GM18519 (cell line): Measurements from ENCODE around the gene STON1.
"Not testable (repeated sequence)": the region's sequence is repeated elsewhere in the genome, so short reads cannot be mapped to it uniquely, and the experiment has no call there.

Source experiments
- ATAC-seq: cut with Tn5 transposase; IDR thresholded peaks from one replicate; pipeline ENCODE4 v1.9.1; 2021; ENCODE audit warnings: mild to moderate bottlenecking, moderate library complexity; ENCODE audit not compliant: unreplicated experiment, low FRiP score

STON1 gene, protein sequence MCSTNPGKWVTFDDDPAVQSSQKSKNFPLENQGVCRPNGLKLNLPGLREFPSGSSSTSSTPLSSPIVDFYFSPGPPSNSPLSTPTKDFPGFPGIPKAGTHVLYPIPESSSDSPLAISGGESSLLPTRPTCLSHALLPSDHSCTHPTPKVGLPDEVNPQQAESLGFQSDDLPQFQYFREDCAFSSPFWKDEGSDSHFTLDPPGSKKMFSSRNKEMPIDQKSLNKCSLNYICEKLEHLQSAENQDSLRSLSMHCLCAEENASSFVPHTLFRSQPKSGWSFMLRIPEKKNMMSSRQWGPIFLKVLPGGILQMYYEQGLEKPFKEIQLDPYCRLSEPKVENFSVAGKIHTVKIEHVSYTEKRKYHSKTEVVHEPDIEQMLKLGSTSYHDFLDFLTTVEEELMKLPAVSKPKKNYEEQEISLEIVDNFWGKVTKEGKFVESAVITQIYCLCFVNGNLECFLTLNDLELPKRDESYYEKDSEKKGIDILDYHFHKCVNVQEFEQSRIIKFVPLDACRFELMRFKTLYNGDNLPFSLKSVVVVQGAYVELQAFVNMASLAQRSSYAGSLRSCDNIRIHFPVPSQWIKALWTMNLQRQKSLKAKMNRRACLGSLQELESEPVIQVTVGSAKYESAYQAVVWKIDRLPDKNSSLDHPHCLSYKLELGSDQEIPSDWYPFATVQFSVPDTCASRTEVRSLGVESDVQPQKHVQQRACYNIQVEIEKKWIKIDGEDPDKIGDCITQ

DNA sequence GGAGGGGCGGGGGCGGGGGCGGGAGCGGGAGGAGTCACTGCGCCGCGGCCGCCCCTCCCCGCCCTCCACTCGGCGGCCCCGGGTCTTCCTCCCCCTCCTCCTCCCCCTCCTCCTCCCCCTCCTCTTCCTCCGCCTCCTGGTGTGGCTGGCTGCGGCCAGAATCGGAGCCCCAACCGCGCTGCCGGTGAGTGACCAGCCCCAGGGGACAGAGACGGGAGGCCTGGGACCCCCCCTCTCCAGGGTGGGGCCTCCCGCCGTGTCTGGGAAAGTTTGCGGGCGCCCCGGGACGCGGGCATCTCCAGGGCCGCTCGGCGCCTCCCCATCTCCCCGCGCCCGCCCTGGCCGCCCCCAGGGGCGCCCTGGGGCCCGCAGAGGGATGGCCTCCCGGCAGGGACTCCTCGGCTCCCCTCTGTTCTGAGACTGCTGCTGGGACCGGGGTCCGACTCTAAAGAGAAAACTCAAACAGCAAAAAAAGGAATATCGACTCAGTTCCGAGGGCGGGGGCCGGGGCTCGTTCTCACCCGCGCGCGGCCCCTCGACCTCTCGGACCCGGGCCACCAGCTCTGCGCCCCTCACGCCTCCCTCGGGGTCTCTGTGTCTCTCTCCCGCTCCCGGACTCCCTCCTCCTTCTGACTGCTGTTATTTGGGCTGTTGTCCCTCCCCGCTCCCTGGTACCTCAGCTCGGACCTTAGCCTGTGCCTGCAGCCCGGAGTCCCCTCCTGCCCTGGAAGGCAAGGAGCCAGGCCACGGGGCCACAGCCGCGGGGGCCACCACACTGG, at the start of gene STON1:
STON1 (plus strand) TSS at position 122 of the 779 bp plus-strand sequence. CDS start 50,480 bp downstream, outside the sequence.
- ATAC-seq: no peak

DNA sequence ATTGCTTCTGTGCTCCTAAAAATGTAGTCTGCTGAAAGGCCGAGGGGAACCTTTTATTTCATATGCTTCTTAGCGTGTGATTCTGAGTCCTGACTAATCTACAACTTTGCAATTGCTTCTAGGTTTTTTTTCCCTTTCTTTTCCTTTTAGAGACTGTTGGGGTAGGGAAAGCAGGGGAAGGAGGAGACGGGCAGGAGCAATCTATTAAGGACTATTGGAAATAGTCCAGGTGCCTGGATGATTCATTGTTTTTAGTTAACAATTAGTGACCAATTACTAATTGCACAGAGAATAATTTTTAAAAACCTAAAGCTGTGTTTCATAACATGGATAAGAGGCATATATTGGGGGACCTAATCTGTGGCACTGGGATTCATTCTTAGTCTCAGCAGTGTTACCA, 49.4 kb upstream of the STON1 start:
- no peak for ATAC-seq

DNA sequence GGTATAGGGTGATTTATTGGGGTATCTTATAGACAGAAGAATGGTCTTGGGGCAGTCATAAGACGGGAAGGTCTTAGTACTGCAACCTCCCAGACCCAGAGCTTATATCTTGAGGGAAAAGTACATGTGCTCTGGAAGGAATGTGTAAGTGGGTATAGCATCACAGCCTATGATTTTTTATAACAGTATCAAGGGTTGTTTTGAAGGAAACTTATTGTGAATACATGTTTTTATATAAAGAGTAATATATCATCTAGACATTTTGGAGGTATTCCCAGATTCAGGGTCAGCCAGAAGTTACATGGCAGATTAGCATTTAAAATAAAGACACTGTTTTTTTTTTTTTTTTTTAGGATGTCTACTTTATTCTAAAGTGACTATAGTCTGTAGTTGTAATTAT, 47.6 kb upstream of the STON1 start:
- ATAC-seq: no peak

DNA sequence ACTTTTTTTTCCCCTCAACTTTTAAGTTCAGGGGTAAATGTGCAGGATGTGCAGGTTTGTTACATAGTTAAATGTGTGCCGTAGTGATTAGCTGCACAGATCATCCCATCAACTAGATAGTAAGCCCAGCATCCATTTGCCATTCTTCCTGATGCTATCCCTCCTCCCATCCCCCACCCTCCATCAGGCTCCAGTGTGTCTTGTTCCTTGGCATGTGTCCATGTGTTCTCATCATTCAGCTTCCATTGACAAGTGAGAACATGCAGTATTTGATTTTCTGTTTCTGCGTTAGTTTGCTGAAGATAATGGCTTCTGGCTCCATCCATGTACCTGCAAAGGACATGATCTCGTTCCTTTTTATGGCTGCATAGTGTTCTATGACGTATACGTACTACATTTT, 47.2 kb upstream of the STON1 start:
- ATAC-seq: no peak

DNA sequence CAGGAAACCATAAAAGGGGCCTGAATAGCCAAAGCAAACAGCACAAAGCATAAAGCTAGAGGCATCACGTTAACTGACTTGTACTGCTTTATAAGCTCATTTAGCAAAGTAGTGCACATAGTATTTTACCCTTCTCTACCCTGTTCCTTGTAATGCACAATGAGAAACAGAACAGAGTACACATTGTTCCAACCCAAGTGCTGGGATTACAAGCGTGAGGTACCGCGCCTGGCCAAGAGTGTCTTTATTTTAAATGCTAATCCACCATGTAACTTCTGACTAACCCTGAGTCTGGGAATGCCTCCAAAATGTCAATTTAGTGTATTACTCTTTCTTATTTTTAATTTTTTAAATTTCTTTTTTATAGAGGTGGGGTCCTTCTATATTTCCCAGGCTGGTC, 46.4 kb upstream of the STON1 start:
- no peak for ATAC-seq

DNA sequence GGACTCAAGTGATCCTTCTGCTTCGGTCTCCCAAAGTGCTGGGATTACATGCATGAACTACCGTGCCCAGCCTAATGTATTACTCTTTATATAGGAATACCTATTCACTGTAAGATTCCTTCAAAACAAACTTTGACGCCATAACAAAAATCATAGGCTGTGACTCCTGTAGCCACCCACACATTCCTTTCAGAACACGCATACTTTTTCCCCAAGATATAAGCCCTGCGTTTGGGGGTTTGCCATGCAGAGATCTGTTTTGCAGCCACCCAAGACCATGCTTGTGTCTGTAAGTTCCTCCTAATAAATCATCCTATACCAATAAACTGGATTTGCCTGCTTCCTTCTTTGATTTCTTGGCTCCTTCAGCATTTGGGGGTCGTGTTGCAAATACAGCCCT, 46.0 kb upstream of the STON1 start:
- ATAC-seq: no peak

DNA sequence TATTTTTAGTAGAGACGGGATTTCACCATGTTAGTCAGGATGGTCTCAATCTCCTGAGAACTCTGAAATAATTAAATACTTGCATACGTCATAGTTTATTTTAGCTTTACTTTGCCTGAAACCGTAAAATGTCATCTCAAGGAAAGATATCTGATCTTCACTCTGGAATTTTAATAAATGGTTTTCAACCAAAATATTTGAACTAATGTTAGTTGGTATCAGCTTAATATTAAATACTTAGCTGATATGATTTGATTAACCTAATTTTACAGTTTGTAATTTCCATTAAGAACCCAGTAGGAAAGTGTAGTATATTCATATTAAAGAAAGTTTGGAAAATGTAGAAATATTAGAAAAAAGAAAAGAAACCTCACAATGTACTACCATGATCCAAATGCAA, 41.4 kb upstream of the STON1 start:
- no peak for ATAC-seq

DNA sequence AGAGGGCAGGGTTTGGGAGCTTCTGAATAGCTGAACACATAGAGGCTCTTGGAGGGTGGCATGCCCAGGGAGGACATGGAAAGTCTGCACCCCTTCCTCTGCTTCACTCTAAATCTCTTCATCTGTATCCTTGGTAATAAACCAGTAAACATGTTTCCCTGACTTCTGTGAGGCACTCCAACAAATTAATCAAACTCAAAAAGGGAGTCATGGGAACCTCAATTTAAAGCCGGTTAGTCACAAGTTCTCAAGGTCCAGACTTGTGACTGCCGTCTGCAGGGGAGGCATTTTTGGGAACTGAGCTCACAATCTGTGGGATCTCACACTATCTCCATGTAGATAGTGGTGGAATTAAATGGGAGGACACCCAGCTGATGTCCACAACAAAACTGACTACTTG, 33.1 kb upstream of the STON1 start:
- no peak for ATAC-seq

DNA sequence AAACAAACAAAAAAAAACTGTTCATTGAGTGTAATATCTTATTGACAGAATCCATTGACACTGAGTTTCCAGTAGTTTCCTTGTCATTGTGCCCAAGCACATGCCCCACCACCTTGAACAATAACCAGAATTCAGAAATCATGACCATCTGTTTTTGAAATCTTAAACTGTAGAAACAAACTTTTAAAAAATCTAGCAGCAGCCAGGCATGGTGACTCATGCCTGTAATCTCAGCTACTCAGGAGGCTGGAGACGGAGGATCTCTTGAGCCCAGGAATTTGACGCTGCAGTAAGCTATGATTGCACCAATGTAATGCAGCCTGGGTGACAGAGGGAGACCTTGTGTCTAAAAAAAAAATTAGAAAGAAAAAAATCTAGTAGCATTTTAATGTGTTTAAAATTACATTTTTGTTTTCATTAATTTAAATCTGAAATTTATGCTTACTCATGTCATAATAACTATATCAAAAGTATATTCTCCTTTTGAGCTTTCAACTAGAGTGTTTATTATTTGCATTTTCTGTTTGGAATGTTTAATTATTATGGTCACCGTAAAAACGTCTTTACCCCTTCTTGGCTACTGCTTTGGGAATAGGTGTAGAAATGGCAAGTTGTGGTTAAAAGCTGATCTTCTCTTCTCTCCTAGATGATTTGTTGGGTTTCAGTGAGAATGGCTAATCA, 25.2 kb upstream of the STON1 start:
- ATAC-seq: no peak

DNA sequence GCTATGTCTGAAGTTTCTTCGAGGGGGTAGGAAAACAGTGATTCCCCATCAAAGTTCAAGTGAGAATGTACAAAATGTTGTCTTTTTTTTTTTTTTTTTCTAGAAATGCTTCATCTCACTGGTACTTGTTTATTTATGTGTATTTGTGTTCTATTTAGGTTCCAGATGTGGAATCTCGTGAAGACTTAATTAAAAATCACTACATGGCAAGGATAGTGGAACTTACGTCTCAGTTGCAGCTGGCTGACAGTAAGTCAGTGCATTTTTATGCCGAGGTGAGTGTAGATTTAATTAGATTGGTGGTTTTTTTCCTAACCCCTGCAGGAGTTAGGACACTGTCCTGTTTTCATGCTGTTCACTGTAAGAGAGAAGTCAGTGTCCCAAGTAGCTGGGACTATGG, 22.8 kb upstream of the STON1 start:
- no peak for ATAC-seq

DNA sequence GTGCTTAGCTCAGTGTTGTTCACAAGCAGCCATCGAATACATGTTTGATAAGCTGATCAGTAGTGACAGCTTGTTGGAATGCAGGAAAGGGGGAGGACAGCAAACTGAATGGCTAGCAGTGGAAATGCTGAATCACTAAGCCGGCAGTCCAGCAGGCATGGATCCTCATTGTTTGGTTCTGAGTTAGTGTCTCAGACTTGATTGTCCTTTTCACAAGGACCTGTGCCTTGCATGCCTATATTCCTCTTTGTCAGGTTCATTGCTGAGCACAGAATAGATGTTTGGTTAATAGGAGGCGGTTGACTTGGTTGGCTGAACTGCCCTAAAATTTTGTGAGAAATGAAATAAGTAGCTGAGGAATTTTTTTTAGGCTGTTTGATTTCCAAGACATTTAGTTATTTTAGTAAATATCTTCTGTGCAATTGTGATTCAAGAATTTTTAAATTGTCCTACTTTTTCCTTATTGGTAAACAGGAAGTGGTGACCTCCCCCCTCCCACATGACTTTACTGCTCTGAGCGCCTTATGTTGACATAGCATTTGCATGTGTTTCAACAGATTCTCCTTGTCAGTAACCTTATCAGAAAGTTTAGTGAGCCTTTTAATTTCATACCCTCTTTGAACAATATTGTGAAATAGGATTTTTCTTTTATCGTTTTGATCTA, 21.4 kb upstream of the STON1 start:
- no peak for ATAC-seq

DNA sequence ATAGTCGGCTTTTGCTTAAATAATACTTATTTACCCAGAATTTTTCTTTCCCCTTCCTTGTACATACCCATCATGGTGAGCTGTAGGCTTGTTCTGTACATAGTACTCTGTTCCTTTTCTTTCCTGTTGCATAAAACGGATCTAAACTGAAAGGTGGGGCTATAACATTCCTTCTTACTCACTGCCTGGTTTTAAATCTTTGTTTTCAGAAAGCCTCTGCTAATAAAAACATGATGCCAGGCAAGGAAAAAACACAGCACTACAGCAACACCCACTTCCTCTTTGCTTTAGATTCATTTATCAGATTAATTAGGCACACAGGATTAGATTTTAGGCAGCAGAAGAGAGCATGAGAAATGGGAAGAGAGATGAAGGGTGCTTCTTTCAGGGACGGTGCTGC, 19.6 kb upstream of the STON1 start:
- no peak for ATAC-seq

DNA sequence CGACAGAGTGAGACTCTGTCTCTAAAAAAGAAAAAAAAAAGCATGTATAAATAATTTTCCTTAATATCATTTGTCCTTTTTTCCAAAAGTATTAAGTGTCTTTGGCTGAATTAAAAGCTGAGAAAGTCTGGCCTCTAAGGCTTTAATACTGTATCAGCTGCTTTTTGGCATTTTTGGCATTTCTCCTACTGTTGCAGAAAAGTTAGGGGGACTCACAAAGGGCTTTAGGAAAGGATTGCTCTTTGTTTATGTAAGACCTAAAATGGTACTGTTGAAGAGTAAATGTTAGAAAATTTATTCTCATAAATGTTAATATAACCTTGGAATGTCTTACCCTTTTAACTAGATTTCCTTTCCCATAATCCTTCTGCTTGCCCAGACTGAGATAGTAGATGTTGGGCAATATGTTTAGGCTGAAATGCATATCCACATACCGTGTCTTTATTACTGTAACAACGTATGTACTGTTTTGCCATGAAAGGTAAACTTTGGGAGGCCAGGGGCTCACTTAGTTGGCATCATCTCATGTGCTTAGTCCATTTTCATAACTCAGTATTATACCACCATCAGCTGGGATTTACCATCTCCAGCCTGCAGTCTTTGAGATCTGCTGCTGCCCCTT, 18.0 kb upstream of the STON1 start:
- no peak for ATAC-seq

DNA sequence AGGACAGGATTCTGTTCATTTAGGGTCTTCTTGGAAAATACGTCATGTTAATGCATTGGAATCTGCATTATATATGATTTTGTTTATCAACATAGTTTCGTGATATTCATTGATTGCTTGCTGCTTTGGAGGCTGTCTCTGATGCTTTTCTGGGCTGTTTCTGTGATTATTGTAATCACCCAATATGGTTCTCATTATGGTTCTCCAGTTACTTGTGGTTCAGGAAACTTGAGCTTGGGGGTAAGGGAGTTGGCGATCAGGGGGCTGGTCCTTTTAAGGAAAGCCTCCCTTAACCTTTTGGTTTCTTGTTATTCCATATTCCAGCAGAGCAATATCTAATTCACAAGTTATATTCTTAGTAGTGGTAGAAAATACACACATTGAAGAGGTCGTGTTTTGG, 17.4 kb upstream of the STON1 start:
- no peak for ATAC-seq

DNA sequence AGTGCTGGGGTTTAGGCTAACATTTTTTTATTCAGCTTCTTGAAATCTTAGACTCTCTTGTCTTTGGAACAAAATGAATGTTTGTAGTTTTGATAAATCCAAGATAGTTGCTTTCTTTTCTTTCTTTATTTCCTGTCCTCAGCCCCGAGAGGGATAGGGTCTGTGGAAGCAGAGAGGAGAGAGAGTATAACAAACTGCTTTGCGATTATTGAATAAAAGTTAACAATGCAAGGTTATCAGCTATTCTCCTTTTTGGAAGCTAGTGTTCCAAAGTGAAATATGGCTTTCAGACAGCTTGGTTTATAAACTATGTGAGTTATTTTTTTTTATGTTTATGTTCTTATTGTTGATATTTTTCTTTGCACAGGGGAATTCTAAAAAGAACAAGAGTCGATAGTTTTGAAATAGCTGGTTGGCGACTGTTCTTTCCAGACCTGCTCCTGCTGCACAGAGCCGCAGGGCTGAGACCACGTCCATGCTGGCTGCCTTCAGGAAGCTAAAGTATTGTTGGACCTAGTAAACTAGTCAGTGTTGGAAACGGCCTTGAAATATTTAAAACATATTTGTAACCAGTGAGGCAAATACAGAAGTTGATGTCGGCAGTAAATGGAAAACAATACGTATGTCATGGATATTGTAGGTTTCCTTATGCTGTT, 15.5 kb upstream of the STON1 start:
- ATAC-seq: no peak

DNA sequence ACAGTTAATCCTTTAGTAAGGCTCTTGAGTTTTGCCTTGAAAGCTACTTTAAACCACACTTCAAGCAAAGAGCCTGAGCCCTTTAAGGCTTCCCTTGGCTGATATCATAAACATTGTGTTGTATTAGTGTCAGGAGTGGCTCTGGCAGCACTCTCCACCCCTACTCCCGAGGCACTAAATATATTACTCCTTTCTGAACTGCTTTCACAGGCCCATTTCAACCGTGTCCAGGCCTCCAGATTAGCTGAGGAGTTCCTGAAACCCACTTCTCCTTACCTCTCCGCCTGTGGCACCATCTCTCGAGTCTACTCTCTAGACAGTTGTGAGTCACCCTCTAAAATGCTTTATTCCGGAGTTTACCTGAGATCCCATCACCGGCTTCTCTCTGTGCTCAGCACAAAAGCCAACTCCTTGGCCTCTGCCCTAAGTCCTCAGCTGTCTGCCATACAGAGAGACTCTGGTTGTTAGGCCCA, 14.4 kb upstream of the STON1 start:
- no peak for ATAC-seq

DNA sequence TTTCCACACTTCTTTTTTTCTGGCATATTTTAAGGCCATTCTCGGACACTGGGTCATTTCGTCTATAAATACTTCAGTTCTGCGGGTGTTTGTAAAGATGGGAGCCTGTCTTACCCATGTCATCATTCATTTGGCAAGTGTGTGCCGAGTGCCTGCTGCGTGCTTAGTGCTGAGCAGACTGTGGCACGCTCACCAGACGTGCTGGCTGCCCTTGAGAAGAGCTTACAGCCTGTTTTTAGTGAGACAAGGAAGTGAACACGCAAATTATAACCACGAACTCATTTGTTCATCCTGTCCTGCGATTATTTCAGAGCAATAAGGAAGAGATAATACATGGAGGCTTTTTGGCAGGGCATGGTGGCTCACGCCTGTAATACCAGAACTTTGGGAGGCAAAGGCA, 10.4 kb upstream of the STON1 start:
- ATAC-seq: no peak

DNA sequence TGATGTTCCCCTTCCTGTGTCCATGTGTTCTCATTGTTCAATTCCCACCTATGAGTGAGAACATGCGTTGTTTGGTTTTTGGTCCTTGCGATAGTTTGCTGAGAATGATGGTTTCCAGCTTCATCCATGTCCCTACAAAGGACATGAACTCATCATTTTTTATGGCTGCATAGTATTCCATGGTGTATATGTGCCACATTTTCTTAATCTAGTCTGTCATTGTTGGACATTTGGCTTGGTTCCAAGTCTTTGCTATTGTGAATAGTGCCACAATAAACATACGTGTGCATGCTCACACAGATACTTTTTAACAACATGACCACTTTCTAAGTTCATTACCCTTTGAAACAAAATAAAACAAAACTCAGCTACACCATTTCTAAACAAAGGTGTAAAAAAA, 5.2 kb upstream of the STON1 start:
- not testable (repeated sequence) for ATAC-seq

DNA sequence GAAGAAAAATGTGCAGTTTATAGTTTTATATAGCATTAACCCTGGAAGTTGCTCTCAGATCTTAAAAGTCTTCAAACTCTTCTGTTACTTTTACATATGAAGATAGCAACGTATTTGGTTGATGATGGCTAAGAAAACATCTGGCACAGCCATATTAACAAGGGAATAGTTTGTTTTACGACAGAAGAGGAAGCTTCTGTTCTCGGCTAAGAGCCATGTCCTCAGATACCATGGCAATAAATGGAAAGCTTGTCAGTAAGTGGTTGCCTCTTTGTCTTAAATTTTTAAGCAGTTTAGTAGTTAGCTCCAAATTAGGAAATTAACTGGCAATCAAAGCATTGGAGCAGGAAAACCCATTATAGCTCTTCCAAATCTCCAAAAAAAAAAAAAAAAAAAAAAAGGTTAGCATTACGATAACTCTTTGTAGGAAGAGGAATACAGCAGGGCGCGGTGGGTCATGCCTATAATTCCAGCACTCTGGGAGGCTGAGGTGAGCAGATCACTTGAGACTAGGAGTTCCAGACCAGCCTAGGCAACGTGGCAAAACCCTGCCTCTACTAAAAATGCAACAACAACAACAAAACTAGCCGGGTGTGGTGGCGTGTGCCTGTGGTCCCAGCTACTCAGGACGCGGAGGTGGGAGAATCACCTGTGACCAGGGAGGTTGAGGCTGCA, 4.5 kb upstream of the STON1 start:
- ATAC-seq: no peak
